Endothelial cell of umbilical vein (primary cell): ENCODE measurements around the gene GADD45GIP1.

Experiments
- CTCF ChIP-seq, 2 donors: IDR thresholded peaks; 1 replicate in 1 of 2; 2 replicates in 1 of 2; pipeline ENCODE4 v1.5.1; 2011; ENCODE audit warnings: low read length in 2 of 2, mild to moderate bottlenecking in 2 of 2, moderate library complexity in 2 of 2, control low read depth in 1 of 2, inconsistent platforms in 1 of 2, low read depth in 1 of 2; ENCODE audit not compliant: insufficient read depth in 1 of 2; ENCODE audit errors: extremely low read depth in 1 of 2
- FOS ChIP-seq: IDR thresholded peaks from 2 replicates; pipeline ENCODE4 v1.6.1; 2011; ENCODE audit warnings: mild to moderate bottlenecking, low read length, moderate library complexity, borderline replicate concordance; ENCODE audit not compliant: insufficient read depth
- JUN ChIP-seq: IDR thresholded peaks from 2 replicates; pipeline ENCODE4 v1.6.1; 2011; ENCODE audit warnings: borderline replicate concordance, low read depth; ENCODE audit not compliant: insufficient read length, insufficient read depth
- MAX ChIP-seq: IDR thresholded peaks from 2 replicates; pipeline ENCODE4 v1.6.1; 2011; ENCODE audit not compliant: insufficient read depth, insufficient read length
- MYC ChIP-seq: IDR thresholded peaks from one replicate; pipeline ENCODE4 v1.6.1; 2011; ENCODE audit warnings: mild to moderate bottlenecking, low read depth, low read length
- POLR2A ChIP-seq: IDR thresholded peaks from 2 replicates; pipeline ENCODE4 v1.6.1; 2012; ENCODE audit warnings: low read depth, mild to moderate bottlenecking, control low read depth, low read length
- POLR2AphosphoS5 ChIP-seq: IDR thresholded peaks from 2 replicates; pipeline ENCODE4 v1.6.1; 2012; ENCODE audit warnings: low read depth, mild to moderate bottlenecking, control low read depth, low read length, moderate library complexity; ENCODE audit not compliant: insufficient read depth

GRCh38 chr19:13005253-13005652 is 48.2 kb upstream of the GADD45GIP1 start:
- TF ChIP-seq CTCF (IDR thresholded peaks at IDR 0.05; ENCODE audit: extremely low read depth in 1 of 2, insufficient read depth in 1 of 2, low read depth in 1 of 2, low read length in 2 of 2) = no peak
- TF ChIP-seq POLR2A = no peak
- TF ChIP-seq MYC = no peak
- no peak for TF ChIP-seq JUN
- no peak for TF ChIP-seq MAX
- no peak for TF ChIP-seq POLR2AphosphoS5
- TF ChIP-seq FOS = no peak
